Right atrium auricular region (tissue), 2 donors: ENCODE data around the gene GARIN5B. TPM values are rescaled to one million over a fixed set of nuclear protein-coding genes. Genes with fewer than 3 reads are reported as not detected.

ENCODE experiments used
- DNase-seq: peaks from one replicate; pipeline ENCODE4 v3.0.0-alpha.2; 2019; ENCODE audit warnings: low spot score
- H3K27ac ChIP-seq, 2 donors: fragments of 200-600 bp; sonication (generic); 1 replicate in 1 of 2; 2 replicates in 1 of 2; pipeline ENCODE4 v1.5.1; 2016 to 2019
- H3K27me3 ChIP-seq, 2 donors: fragments of 200-600 bp; sonication (generic); one replicate each; pipeline versions ENCODE4 v1.5.1 to v1.6.0; 2017 to 2019
- H3K36me3 ChIP-seq: fragments of 200-600 bp; sonication (generic); one replicate; pipeline ENCODE4 v1.5.1; 2016
- H3K4me1 ChIP-seq, 2 donors: fragments of 200-600 bp; sonication (generic); one replicate each; pipeline versions ENCODE4 v1.5.1 to v1.6.0; 2017 to 2019
- H3K4me3 ChIP-seq, 2 donors: fragments of 200-600 bp; sonication (generic); 1 replicate in 1 of 2; 2 replicates in 1 of 2; pipeline ENCODE4 v1.5.1; 2017 to 2019; ENCODE audit warnings: mild to moderate bottlenecking in 1 of 2, moderate library complexity in 1 of 2
- H3K9me3 ChIP-seq, 2 donors: fragments of 200-600 bp; sonication (generic); one replicate each; pipeline ENCODE4 v1.5.1; 2019
- total RNA-seq, 2 donors: library from RNA; depleted of rRNA; stranded (reverse); fragments of >200 nt; gene quantifications; one replicate each; pipeline ENCODE4 v1.1.0, GENCODE V29; 2016
- TF ChIP-seq, protein P1 (sequence below), 2 donors: fragments of 200-600 bp; sonication (generic); IDR thresholded peaks; one replicate each; pipeline ENCODE4 v1.5.1; 2019; ENCODE audit warnings: antibody characterized with exemption in 2 of 2

Gene GARIN5B
- total RNA-seq, 2 donors from 2014 or later = not detected

DNA sequence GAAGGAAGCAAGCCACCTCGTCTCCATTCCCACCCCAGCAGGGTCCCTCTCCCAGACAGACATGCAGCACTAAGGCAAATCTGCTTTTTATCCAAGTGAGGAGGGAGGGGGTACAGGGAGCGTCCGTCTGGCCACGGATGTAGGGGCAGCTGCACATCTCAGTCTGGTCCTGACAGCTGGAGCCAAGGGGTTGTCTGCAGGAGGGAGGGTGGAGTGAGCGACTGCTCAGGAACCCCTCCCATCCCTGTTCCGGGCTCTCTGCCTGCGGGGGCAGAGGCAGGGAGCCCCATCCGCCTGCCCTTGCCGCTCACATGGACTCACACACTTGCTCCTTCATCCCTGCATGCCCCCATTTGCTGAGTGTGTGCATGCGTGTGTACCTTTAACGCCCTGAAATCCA is 16.1 kb upstream of the GARIN5B start:
- no peak overlapping the region for H3K27ac ChIP-seq
- DNase-seq = no peak
- TF ChIP-seq, protein P1, sequence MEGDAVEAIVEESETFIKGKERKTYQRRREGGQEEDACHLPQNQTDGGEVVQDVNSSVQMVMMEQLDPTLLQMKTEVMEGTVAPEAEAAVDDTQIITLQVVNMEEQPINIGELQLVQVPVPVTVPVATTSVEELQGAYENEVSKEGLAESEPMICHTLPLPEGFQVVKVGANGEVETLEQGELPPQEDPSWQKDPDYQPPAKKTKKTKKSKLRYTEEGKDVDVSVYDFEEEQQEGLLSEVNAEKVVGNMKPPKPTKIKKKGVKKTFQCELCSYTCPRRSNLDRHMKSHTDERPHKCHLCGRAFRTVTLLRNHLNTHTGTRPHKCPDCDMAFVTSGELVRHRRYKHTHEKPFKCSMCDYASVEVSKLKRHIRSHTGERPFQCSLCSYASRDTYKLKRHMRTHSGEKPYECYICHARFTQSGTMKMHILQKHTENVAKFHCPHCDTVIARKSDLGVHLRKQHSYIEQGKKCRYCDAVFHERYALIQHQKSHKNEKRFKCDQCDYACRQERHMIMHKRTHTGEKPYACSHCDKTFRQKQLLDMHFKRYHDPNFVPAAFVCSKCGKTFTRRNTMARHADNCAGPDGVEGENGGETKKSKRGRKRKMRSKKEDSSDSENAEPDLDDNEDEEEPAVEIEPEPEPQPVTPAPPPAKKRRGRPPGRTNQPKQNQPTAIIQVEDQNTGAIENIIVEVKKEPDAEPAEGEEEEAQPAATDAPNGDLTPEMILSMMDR (IDR thresholded peaks at IDR 0.05) = no peak
- H3K4me1 ChIP-seq = peaks cover 0 to 16% of the 10 kb centered on the region in 2 donors
- no peak overlapping the region for H3K4me3 ChIP-seq
- H3K27me3 ChIP-seq = peaks cover 0 to 15% of the 10 kb centered on the region in 2 donors
- H3K36me3 ChIP-seq = no peaks in the 10 kb centered on the region
- no peaks in the 10 kb centered on the region for H3K9me3 ChIP-seq

DNA sequence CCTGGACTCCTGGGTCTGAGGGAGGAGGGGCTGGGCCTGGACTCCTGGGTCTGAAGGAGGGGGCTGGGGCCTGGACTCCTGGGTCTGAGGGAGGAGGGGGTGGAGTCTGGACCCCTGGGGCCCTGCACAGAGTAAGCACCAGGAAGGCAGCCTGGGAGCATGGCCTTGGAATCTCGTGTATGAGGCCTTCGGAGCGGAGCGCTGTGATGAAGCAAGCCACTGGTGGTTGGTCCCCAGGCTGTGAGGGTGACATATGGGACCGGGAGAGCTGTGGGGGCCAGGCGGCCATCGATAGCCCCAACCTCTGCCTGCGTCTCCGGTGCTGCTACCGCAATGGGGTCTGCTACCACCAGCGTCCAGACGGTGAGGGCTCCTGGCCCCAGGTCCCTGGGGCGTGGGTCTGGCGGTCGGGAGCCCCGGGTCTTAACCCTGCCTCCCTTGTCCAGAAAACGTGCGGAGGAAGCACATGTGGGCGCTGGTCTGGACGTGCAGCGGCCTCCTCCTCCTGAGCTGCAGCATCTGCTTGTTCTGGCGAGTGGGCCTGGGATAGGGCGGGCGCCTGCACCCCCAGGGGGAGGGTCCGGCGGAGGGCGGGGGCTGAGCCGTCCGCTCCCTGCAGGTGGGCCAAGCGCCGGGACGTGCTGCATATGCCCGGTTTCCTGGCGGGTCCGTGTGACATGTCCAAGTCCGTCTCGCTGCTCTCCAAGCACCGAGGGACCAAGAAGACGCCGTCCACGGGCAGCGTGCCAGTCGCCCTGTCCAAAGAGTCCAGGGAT is 14.5 kb upstream of the GARIN5B start:
- H3K27ac ChIP-seq = no peak overlapping the region
- no peak overlapping the region for H3K4me3 ChIP-seq
- H3K4me1 ChIP-seq = peaks cover 0 to 7% of the 10 kb centered on the region in 2 donors
- no peaks in the 10 kb centered on the region for H3K9me3 ChIP-seq
- no peaks in the 10 kb centered on the region for H3K36me3 ChIP-seq
- no peak for DNase-seq
- TF ChIP-seq, protein P1 (IDR thresholded peaks at IDR 0.05) = no peak
- H3K27me3 ChIP-seq = peaks cover 3 to 25% of the 10 kb centered on the region in 2 donors

DNA sequence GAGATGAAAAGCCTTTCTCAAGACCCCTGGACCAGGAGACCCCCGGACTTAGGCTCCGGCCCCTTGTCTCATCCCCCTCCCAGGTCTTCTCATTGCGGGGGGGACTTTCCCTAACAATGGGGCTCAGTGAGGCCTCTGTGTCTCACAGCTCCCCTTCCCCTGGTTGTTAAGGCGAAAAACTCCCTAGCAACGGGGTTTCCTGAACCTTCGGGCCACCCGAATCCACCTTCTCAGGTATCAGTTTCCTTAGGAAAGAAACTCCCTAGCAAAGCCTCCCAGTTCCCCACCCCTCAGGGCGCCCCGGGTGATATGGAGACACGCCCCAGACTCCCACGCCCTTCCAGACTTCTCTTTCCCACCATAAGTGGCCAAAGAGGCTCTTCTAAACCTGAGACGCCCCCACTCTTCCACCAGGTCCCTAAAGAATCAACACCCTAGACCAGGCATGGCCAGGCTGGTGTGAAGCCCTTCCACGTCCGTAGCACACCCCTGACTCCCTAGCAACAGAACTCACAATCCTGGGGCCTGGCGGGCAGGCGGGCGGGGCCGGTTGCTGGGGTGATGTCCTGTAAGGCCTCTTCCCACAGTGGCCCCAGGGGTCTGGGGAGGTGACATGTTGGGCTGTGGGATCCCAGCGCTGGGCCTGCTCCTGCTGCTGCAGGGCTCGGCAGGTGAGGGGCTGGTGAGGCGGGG is 13.3 kb upstream of the GARIN5B start, which contains the start of gene TMEM190:
TMEM190 (plus strand) TSS at position 586 of the 693 bp plus-strand sequence; CDS start at position 614, 28 bp downstream.
- Histone ChIP-seq H3K9me3 (no peaks in the 10 kb centered on the region), H3K4me3 (no peak within 1 kb of the TSS), H3K4me1 (peaks cover 0 to 7% of the 10 kb centered on the region in 2 donors), H3K27ac (no peak within 1 kb of the TSS), H3K27me3 (peaks cover 3 to 25% of the 10 kb centered on the region in 2 donors), H3K36me3 (no peaks in the 10 kb centered on the region)
- TF ChIP-seq, protein P1 (IDR thresholded peaks at IDR 0.05) = no peak
- DNase-seq = no peak

DNA sequence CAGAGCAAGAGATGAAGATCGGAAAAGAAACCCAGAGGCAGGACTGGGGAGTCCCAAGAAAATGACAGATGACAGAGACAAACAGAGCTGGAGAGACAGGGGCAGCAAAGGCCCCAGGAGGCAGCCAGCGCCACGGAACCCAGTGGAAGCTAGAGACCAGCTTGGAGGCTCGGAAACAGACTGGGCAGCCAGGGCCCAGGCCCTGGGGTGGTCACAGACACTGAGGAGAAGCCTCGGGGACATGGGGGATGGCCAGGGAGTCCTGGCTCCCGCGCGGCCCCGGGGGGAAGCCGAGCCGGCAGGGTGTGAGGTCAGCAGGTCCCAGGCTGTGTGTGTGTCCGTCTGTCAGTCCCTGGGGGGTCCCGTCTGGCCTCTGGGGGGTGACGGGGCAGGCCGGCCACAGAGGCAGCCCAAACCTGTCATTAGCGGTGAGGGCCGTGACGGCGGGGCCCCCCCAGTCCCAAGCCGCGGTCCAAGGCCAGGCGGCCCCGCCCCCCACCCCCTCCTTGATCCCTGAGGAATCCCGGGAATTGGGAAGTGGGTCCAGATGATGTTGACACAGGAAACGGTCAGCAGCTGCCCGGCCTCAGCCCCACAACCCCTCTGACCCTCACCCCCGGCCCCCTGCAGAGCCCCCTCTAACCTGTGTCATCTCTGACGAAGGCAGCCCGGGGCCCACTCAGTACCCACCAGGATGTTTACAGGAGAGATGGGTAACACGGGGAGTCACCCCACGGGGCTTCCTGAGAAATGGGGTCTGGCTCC is 11.1 kb upstream of the GARIN5B start:
- Histone ChIP-seq H3K27me3 (peaks cover 7 to 38% of the 10 kb centered on the region in 2 donors), H3K4me1 (peaks cover 0 to 16% of the 10 kb centered on the region in 2 donors), H3K9me3 (no peaks in the 10 kb centered on the region), H3K27ac (no peak overlapping the region), H3K4me3 (no peak overlapping the region), H3K36me3 (no peaks in the 10 kb centered on the region)
- TF ChIP-seq, protein P1 (IDR thresholded peaks at IDR 0.05) = no peak
- DNase-seq = no peak

DNA sequence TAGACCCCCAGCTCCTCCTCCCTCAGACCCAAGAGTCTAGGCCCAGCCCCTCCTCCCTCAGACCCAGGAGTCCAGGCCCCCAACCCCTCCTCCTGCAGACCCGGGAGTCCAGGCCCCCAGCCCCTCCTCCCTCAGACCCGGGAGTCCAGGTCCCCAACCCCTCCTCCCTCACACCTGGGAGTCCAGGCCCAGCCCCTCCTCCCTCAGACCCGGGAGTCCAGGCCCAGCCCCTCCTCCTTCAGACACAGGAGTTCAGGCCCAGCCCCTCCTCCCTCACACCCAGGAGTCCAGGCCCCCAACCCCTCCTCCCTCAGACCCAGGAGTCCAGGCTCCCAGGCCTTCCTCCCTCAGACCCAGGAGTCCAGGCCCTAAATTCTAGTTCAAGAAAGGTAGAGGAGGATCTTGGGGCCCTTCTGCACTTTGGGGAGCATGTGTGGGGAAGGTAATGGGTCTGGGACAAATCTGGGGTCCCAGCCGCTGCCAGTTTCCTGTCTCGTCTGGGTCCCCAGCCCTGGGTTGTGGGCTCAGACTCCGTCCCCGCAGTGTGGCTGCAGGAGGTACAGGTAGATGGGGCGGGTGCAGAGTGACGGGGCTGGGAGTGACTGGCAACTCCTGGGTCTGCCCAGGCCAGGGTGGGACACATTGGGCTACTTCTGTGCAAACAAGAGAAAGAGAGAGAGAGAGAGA is 10.4 kb upstream of the GARIN5B start:
- TF ChIP-seq, protein P1 (IDR thresholded peaks at IDR 0.05) = no peak
- no peak for DNase-seq
- Histone ChIP-seq H3K36me3 (no peaks in the 10 kb centered on the region), H3K4me3 (no peak overlapping the region), H3K27me3 (peaks cover 12 to 45% of the 10 kb centered on the region in 2 donors), H3K27ac (no peak overlapping the region), H3K4me1 (peaks cover 0 to 22% of the 10 kb centered on the region in 2 donors), H3K9me3 (no peaks in the 10 kb centered on the region)
